NB4 (cell line): ENCODE results near the gene ACKR3.

Source experiments
- DNase-seq: peaks from one replicate; pipeline ENCODE4 v3.0.0; 2010; ENCODE audit warnings: low read depth
- H3K4me3 ChIP-seq: one replicate; pipeline ENCODE4 v1.5.1; 2011; ENCODE audit warnings: mild to moderate bottlenecking, low read depth, low read length, moderate library complexity
- CTCF ChIP-seq: IDR thresholded peaks from one replicate; pipeline ENCODE4 v1.5.1; 2012; ENCODE audit warnings: low read depth, low read length
- MAX ChIP-seq: IDR thresholded peaks from 2 replicates; pipeline ENCODE4 v1.6.1; 2011; ENCODE audit warnings: low read depth, low read length
- MYC ChIP-seq: IDR thresholded peaks from 2 replicates; pipeline ENCODE4 v1.6.1; 2011; ENCODE audit warnings: low read depth, low read length
- POLR2A ChIP-seq: IDR thresholded peaks from 2 replicates; pipeline ENCODE4 v1.6.1; 2011; ENCODE audit warnings: mild to moderate bottlenecking; ENCODE audit not compliant: insufficient read length; ENCODE audit errors: extremely low read depth

ACKR3 gene

GRCh38 chr2:236561874-236562273 lies 7.8 kb upstream of the ACKR3 start:
- TF ChIP-seq MYC (no peak), MAX (no peak), POLR2A (no peak), CTCF (no peak)
- no peak for DNase-seq
- no peak overlapping the region for H3K4me3 ChIP-seq

GRCh38 chr2:236562434-236562833 lies 7.2 kb upstream of the ACKR3 start:
- no peak for DNase-seq
- peak; percentile 8 for TF ChIP-seq CTCF
- no peak for TF ChIP-seq MYC

GRCh38 chr2:236563953-236564352 lies 5.7 kb upstream of the ACKR3 start:
- no peak for DNase-seq
- TF ChIP-seq MYC (no peak), POLR2A (no peak), CTCF (no peak), MAX (no peak)
- no peak overlapping the region for H3K4me3 ChIP-seq

More at GRCh38 chr2:236562434-236562833, 7.2 kb upstream of the ACKR3 start:
- no peak overlapping the region for H3K4me3 ChIP-seq

- no peak overlapping the region for H3K4me3 ChIP-seq
- DNase-seq: no peak
- TF ChIP-seq MYC (no peak), POLR2A (no peak), MAX (no peak), CTCF (no peak)
These were observed 4.4 kb upstream of the ACKR3 start for GRCh38 chr2:236565212-236565611.

GRCh38 chr2:236565879-236566402 lies 3.7 kb upstream of the ACKR3 start:
- no peak for DNase-seq
- no peak overlapping the region for H3K4me3 ChIP-seq
- no peak for TF ChIP-seq POLR2A
- no peak for TF ChIP-seq MAX
- no peak for TF ChIP-seq MYC
- no peak for TF ChIP-seq CTCF

- H3K4me3 ChIP-seq: no peak overlapping the region
- TF ChIP-seq CTCF (no peak), POLR2A (no peak), MYC (no peak), MAX (no peak)
- DNase-seq: no peak
These were observed 3.0 kb upstream of the ACKR3 start for GRCh38 chr2:236566596-236566995.
